Spleen (tissue), 11 donors: ENCODE results near the gene IGSF9. TPM values are rescaled to one million over a fixed set of nuclear protein-coding genes. Genes with fewer than 3 reads are reported as not detected.

Experiments used
- DNase-seq: peaks from one replicate; pipeline ENCODE4 v3.0.0-alpha.2; 2020
- H3K27ac ChIP-seq, 8 donors: fragments of 200-600 bp; sonication (generic) in 7 of 8; 1 replicate in 4 of 8; 2 replicates in 4 of 8; pipeline versions ENCODE4 v1.5.0 to v1.8.0; 2016 to 2021; ENCODE audit warnings: inconsistent platforms in 4 of 8, mild to moderate bottlenecking in 4 of 8, moderate library complexity in 1 of 8
- H3K27me3 ChIP-seq, 7 donors: fragments of 200-600 bp; sonication (generic) in 6 of 7; replicated peaks in 1 of 7; 1 replicate in 4 of 7; 2 replicates in 3 of 7; pipeline versions ENCODE4 v1.5.0 to v1.8.0; 2016 to 2021; ENCODE audit warnings: inconsistent platforms in 3 of 7, mild to moderate bottlenecking in 1 of 7
- H3K36me3 ChIP-seq, 6 donors: fragments of 200-600 bp; sonication (generic) in 5 of 6; 1 replicate in 4 of 6; 2 replicates in 2 of 6; pipeline versions ENCODE4 v1.5.0 to v1.8.0; 2016 to 2021; ENCODE audit warnings: inconsistent platforms in 2 of 6
- H3K4me1 ChIP-seq, 6 donors: fragments of 200-600 bp; sonication (generic) in 5 of 6; 1 replicate in 3 of 6; 2 replicates in 3 of 6; pipeline versions ENCODE4 v1.5.0 to v1.8.0; 2016 to 2021; ENCODE audit warnings: inconsistent platforms in 3 of 6
- H3K4me3 ChIP-seq, 8 donors: fragments of 200-600 bp; sonication (generic) in 7 of 8; 1 replicate in 4 of 8; 2 replicates in 4 of 8; pipeline versions ENCODE4 v1.5.0 to v1.8.0; 2016 to 2021; ENCODE audit warnings: inconsistent platforms in 4 of 8, mild to moderate bottlenecking in 4 of 8, moderate library complexity in 2 of 8
- H3K9me3 ChIP-seq, 8 donors: fragments of 200-600 bp; sonication (generic) in 7 of 8; 1 replicate in 4 of 8; 2 replicates in 4 of 8; pipeline versions ENCODE4 v1.5.0 to v1.8.0; 2016 to 2021; ENCODE audit warnings: inconsistent platforms in 4 of 8
- CTCF ChIP-seq, 11 experiments: fragments of 200-600 bp in 7 of 11; fragments of 450-650 bp in 4 of 11; sonication (generic) in 4 of 11; IDR thresholded peaks in 8 of 11; conservative IDR thresholded peaks in 3 of 11; 1 replicate in 7 of 11; 2 replicates in 4 of 11; pipeline versions ENCODE4 v1.4.0 to v1.8.0; 2016 to 2021; ENCODE audit warnings: antibody characterized with exemption in 11 of 11, inconsistent platforms in 4 of 11, mild to moderate bottlenecking in 1 of 11
- POLR2A ChIP-seq, 3 donors: fragments of 450-650 bp; IDR thresholded peaks; one replicate each; pipeline ENCODE4 v1.5.1; 2017; ENCODE audit warnings: antibody characterized with exemption in 3 of 3, mild to moderate bottlenecking in 1 of 3
- POLR2AphosphoS5 ChIP-seq, 3 donors: sonication (generic); formaldehyde crosslinking; IDR thresholded peaks; one replicate each; pipeline ENCODE4 v1.5.1; 2017; ENCODE audit warnings: antibody characterized with exemption in 3 of 3
- WGBS, 5 donors: extraction: QIAGEN DNeasy Blood & Tissue Kit in 3 of 5; methylation state at CpG; one replicate each; pipeline versions ENCODE4 v1.1.5 to v1.1.7; 2013 to 2018; 5-methylcytosine and 5-hydroxymethylcytosine counted together
- intact Hi-C: fragments of 100-400 bp; cut with DNase I; formaldehyde crosslinking; loops from one replicate; pipeline ENCODE4 v1.15.0; 2023; ENCODE audit warnings: low total_unique reads
- polyA plus RNA-seq, 3 donors: library from polyadenylated mRNA; stranded (reverse); fragments of 200-250 nt; gene quantifications; one replicate each; pipeline ENCODE4 v1.2.1, GENCODE V29; 2013
- total RNA-seq, 7 donors: library from RNA; depleted of rRNA in 3 of 7; stranded (reverse); fragments of >200 nt in 3 of 7; fragmentation: NEBNext Ultra II Directional in 4 of 7; extraction: Animal tissue kit (Norgen Biotek cat#: 25700) in 4 of 7; gene quantifications; one replicate each; pipeline versions ENCODE4 v1.1.0 to v1.2.1, GENCODE V29; 2016 to 2021
- donor health status: healthy with polysubstance abuse.
- donor health status: DM: no; HTN: no; CAD: no; lungs with moderate emphysema.
- donor health status: DM: no; HTN: no; CAD: no.
- donor health status: Bipolar disorder and iron deficiency.
- donor health status: healthy.
- donor health status: DM: no; HTN: no; CAD: no.
- donor health status: DM: yes; HTN: yes; CAD: no.

IGSF9 gene
- total and polyA plus RNA-seq, 10 donors, result 0.12 to 2.1 (median 0.95) TPM

DNA sequence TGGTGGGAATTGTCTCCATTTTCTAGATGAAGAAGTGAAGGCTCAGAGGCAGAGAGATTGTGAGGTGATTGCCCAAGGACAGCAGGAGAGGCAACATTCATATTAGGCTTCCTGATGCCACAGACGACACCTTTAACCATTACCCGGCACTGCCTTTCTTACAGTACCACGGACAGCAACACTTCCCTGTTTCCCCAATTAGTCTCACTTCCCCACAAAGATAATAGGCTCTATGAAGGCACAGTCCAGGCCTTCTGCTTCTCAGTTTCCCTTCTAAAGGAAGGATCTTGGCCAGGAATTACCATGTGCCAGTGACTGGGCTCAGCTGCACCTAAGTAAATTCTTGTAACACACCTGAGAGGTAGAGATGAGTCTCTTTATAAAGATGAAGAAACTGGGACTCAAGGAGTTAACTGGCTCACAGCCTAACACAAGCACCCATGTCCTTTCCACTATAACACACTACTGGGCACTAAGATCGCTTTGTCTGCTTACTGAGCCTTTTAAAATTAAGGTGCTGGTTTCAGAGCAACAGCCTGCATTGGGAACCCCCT is 9.6 kb downstream of the IGSF9 start:
- DNase-seq, result no peak
- no peak for TF ChIP-seq POLR2AphosphoS5 (IDR thresholded peaks at IDR 0.05)
- no peak for TF ChIP-seq POLR2A (IDR thresholded peaks at IDR 0.05)
- no peak for TF ChIP-seq CTCF (IDR thresholded peaks at IDR 0.05 in 8 of 11, conservative IDR thresholded peaks at IDR 0.05 in 3 of 11)
- Histone ChIP-seq H3K4me3 (no peak overlapping the region), H3K27ac (no peak overlapping the region), H3K36me3 (no peaks in the 10 kb centered on the region), H3K27me3 (peaks cover 0 to 12% (median 0%) of the 10 kb centered on the region in 7 donors), H3K4me1 (peaks cover 15 to 45% (median 29%) of the 10 kb centered on the region in 6 donors), H3K9me3 (no peaks in the 10 kb centered on the region)
- WGBS, 5 donors, result 44 to 60% (median 46%) methylated on average over 4 of the region's 4 CpGs
- intact Hi-C loops, result loop anchor here (5.0 kb wide), 1 partner anchor 72 kb away; no protein-coding TSS in a partner anchor

DNA sequence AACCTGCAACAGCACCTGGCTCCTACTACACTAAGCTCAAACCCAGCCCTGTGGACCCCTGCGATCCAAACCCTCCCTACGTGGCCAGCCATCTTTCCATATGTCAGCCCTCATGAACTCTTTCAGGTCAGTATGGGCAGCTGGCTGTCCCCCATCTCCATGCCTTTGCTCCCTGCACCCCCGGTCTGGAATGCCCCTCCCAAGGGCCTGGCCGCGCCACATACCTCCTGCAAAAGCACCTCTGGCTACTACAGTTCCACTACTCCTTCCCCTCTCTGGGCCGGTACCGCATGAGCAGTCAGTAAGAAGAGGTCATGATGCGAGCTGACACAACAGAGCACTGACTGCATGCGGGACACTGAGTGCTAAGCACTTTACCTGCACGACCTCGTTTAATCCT is 10.1 kb downstream of the IGSF9 start:
- peaks cover 0 to 12% (median 0%) of the 10 kb centered on the region in 7 donors for H3K27me3 ChIP-seq
- TF ChIP-seq CTCF (IDR thresholded peaks at IDR 0.05 in 8 of 11, conservative IDR thresholded peaks at IDR 0.05 in 3 of 11) (no peak), POLR2AphosphoS5 (IDR thresholded peaks at IDR 0.05) (no peak), POLR2A (IDR thresholded peaks at IDR 0.05) (no peak)
- no peaks in the 10 kb centered on the region for H3K36me3 ChIP-seq
- peaks cover 15 to 45% (median 29%) of the 10 kb centered on the region in 6 donors for H3K4me1 ChIP-seq
- H3K27ac ChIP-seq, result no peak overlapping the region
- no peaks in the 10 kb centered on the region for H3K9me3 ChIP-seq
- H3K4me3 ChIP-seq, result no peak overlapping the region
- intact Hi-C loops, result loop anchor here (5.0 kb wide), 1 partner anchor 72 kb away; no protein-coding TSS in a partner anchor
- 90 to 95% (median 92%) methylated on average over 11 of the region's 11 CpGs for WGBS, 5 donors
- no peak for DNase-seq

GRCh38 chr1:159934136-159935039 is 11.0 kb downstream of the IGSF9 start:
- no peak for DNase-seq
- no peak overlapping the region for H3K4me3 ChIP-seq
- no peaks in the 10 kb centered on the region for H3K36me3 ChIP-seq
- TF ChIP-seq POLR2A (IDR thresholded peaks at IDR 0.05) (no peak), POLR2AphosphoS5 (IDR thresholded peaks at IDR 0.05) (no peak), CTCF (IDR thresholded peaks at IDR 0.05 in 8 of 11, conservative IDR thresholded peaks at IDR 0.05 in 3 of 11) (no peak)
- intact Hi-C loops, result loop anchor here (5.0 kb wide), 1 partner anchor 73 kb away; no protein-coding TSS in a partner anchor
- H3K4me1 ChIP-seq, result peaks cover 15 to 45% (median 31%) of the 10 kb centered on the region in 6 donors
- H3K27me3 ChIP-seq, result peaks cover 0 to 12% (median 0%) of the 10 kb centered on the region in 7 donors
- WGBS, 5 donors, result 91 to 96% (median 96%) methylated on average over 12 to 14 of the region's 14 CpGs
- H3K27ac ChIP-seq, result no peak overlapping the region
- no peaks in the 10 kb centered on the region for H3K9me3 ChIP-seq

DNA sequence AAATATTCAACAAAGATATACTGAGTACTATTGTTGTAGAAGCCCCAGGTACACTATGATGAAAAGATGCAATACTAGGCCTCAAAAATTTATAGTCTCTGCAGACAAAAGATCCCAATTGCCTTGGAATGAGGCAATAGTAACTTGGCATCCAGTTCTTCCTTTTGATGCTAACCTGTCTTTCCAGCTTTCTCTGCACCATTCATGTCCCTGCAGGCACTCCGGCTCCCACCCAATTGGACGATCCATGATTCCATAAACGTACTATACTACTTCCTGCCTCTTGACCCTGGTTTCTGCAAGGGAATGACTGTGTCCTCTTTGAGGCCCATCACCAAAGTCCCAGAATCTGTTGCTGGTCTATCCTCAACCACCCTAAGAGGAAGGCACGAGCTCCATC is 12.1 kb downstream of the IGSF9 start:
- Histone ChIP-seq H3K4me1 (peaks cover 15 to 51% (median 35%) of the 10 kb centered on the region in 6 donors), H3K27ac (no peak overlapping the region), H3K4me3 (no peak overlapping the region), H3K36me3 (no peaks in the 10 kb centered on the region), H3K9me3 (no peaks in the 10 kb centered on the region), H3K27me3 (peaks cover 0 to 12% (median 0%) of the 10 kb centered on the region in 7 donors)
- WGBS, 5 donors, result 79 to 88% (median 84%) methylated on average over 4 of the region's 4 CpGs
- intact Hi-C loops, result no loop called here
- no peak for DNase-seq
- TF ChIP-seq POLR2AphosphoS5 (IDR thresholded peaks at IDR 0.05) (no peak), POLR2A (IDR thresholded peaks at IDR 0.05) (no peak), CTCF (IDR thresholded peaks at IDR 0.05 in 8 of 11, conservative IDR thresholded peaks at IDR 0.05 in 3 of 11) (no peak)
